ENCODE data around the gene ZWINT.

Gene ZWINT, protein sequence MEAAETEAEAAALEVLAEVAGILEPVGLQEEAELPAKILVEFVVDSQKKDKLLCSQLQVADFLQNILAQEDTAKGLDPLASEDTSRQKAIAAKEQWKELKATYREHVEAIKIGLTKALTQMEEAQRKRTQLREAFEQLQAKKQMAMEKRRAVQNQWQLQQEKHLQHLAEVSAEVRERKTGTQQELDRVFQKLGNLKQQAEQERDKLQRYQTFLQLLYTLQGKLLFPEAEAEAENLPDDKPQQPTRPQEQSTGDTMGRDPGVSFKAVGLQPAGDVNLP

DNA sequence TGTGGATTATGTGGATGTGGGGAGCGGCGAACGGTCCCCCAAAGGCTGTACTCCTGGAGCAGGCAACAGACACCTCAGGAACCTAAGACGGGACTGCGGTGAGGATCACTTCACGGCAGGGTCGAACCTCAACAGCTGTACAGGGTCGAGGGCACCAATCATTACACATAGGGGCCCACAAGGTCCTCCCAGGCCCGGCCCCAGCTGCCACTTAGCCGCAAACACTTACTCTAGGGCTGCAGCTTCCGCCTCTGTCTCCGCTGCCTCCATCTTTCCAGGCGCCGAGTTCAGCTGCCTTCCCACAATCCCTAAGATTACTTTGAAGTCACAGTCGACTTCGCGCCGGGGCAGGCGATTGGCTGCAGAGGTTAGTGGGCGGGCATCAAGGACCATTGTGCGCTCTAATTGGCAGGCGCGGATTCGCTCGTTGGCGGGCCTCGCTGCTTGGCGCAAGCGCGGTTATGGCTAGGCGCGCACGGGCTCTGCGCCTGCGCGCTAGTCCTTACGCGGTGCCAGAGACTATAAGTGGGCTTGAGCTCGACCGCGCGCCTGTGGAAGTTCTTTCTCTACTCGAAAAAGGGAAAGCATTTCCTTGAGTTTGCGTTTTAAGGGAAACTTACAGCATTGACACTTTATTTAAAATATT, at the start of gene ZWINT:
TSS of gene ZWINT (minus strand) at position 293 of the 646 bp plus-strand sequence. CDS start at position 270, 23 bp downstream.
- peak in 1 of 2 experiments; percentile 61 for DNase-seq

DNA sequence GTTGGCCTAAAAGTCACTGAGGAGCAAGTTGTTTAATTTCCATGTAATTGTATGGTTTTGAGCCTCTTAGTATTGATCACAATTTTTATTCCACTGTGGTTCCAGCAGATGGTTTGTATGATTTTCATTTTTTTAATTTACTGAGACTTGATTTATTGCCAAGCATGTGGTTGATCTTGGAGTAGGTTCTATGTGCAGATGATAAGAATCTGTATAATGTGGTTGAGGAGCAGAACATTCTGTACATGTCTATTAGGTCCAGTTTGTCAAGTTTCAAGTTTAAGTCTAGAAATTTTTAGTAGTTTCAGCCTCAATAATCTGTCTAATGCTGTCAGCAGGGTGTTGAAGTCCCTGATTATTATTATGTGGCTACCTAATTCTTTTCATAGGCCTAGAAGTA, 22.7 kb upstream of the ZWINT start:
- DNase-seq, result no peak

DNA sequence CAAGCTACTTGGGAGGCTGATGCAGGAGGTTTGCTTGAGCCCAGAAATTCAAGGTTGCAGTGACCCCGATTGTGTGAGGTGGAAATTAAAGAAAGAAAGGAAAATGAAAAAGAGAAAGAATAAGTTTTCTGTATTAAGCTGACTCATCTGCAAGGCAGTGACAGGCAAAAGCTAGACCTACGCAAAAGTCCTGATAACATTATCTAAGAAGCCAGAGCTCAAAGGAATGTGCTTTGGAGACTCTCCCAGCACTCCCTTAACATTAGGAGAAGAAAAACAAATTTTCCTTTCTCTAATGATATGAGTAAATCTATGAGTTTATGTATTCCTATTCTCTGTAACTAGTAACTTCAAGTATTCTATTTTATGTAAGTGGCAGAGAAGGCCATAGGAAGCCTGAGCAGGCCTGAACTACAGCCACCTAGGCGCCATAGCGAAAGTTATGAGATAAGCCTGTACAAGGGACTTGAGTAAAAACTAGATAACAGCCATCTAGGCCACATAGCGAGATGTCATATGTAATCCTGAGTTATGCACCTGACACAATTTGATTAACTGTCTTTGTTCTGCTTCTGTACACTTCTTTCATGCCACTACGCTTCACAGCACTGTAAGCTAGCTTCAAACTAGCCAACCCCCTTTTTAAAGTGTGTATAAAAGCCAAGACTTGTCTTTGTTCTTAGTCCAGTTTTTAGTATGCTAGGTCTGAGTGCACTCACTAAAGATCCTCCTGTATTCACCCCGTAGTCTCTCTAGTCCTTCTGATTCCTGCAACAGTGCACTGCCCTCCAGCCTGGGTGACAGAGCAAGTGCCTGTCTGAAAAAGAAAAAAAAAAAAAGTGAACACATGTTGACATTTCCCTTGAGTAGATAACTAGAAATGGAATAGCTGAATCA, 9.4 kb upstream of the ZWINT start:
- no peak for DNase-seq

DNA sequence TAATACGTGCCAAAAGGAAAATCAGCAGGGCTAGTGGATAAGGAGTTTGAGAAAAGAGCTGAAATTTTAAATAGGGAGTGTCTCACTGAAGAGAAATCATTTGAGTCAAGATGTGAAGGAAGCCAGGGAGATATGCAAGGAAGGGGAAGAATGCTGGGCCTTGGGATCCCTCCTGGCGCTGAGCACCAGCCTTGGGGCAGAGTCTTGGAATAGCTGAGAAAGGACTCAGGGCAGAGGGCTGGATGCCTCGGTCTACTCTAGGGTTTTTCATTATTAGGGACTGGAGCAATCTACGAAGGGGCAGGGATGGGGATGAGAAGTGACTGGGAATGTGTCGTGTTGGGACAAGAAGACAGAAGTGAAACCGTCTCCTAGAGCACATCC, 484 bp downstream of the ZWINT start:
- no peak for DNase-seq

DNA sequence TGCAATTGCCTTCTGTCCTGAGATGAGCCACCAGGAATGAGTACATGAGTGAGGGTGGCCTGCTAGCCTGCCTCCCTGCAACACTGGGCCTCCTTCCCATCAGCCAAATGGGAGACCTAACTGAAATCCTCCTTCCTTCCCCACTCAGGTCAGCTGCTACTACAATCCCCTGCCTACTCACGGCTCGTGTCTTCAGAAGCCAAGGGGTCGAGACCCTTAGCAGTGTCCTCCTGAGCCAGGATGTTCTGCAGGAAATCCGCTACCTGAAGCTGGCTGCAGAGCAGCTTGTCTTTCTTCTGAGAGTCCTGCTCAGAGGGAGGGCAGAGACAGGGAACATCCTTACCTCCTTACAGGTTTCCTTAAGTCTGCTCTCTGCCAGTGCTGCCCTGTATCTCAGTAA, 1.2 kb downstream of the ZWINT start:
- no peak for DNase-seq

DNA sequence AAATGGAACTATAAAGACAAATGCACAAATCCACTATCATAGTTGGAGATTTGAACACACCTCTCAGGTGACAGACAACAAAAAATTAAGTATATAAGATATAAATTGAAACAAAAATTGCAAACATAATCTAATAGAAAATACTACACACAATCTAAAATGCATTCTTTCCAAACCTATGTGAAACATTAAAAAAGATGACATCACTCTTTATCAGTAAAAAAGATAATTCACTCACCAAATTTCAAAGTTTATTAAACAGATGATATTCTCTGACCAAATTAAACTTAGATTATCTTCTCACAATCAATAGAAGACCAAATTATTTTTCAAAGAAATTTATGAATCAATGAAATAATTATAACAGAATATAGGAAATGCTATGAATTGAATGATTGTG, 4.0 kb downstream of the ZWINT start:
- no peak for DNase-seq

DNA sequence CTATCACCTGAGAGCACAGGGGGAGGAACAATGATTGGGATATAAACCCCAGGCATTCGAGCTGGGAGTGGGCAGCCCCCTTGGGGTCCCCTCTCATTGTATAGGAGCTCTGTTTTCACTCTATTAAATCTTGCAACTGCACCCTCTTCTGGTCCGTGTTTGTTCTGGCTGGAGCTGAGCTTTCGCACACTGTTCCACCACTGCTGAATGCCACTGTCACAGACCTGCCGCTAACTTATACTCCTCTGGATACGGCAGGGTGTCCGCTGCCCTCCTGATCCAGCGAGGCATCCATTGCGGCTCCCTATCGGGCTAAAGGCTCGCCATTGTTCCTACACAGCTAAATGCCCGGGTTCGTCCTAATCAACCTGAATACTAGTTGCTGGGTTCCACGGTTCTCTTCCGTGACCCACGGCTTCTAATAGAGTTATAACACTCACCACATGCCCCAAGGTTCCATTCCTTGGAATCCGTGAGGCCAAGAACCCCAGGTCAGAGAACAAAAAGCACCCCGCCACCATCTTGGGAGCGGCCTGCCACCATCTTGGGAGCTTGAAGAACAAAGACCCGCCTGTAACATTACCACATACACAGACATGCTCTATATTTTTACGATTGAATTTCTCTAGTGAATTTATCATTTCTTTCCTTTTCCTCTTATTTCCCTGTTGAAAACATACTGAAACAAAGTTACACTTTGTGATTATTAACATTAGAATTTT, 9.0 kb downstream of the ZWINT start:
- DNase-seq, result no peak

DNA sequence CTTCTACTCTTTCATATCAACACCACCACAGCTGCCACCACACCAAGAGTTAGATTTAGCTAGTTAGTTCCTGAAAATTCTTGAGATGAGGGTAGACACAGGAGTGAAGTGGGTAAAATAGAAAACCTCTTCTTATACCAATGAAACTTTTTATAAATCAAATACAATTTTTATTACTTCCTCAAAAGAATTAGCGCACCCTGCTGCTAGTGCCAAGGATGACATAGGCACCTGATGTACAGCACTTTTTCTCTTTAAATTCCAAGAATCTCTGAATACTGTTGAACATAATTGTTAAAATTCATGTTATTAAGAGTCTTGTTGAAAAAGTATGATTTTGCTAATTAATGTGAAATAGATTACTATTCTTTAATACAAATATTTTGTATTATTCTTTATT, 11.4 kb downstream of the ZWINT start:
- no peak for DNase-seq

DNA sequence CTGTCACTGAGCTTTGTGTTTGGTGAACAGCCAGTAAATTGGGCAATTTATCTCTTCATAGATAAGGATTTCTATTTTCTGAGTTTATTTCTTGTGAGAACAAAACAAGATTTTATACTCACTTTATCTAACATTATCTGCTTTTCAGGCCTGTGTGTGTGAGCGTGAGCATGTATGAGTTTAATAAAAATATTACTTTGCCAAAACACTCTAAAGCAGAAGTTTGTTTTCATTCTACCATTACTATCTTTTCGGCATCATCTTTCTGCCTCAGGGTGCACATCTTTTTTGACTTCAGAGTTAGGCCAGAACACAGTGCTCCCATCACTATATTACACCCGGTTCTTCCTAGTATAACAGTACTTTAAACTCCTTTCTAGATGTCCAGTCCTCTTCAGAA, 13.0 kb downstream of the ZWINT start:
- no peak for DNase-seq

DNA sequence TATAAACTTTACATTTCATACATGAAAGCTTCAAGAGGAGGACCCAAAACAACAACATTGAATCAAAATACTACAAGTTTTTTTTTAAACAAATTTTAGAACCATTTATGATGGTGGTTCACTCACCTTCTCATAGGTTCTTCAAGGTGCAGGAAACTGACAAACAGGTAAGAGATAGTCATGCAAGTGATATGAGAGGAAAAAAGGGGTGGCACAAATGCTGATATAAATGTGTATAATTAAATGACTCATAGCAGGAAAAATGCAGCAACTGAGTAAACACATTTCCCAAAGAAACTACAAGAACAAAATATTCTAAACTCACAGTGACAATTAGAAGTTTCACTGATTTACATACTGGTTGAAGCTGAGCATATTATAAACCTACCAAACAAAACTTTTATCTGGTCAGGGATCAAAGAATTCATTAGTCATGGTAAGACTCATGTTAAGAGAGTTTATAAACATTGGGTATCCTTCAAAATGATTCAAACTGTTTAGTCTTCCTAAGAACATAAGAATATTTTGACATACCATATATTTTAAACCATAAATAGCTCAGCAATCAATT, 14.1 kb downstream of the ZWINT start:
- DNase-seq, result no peak

DNA sequence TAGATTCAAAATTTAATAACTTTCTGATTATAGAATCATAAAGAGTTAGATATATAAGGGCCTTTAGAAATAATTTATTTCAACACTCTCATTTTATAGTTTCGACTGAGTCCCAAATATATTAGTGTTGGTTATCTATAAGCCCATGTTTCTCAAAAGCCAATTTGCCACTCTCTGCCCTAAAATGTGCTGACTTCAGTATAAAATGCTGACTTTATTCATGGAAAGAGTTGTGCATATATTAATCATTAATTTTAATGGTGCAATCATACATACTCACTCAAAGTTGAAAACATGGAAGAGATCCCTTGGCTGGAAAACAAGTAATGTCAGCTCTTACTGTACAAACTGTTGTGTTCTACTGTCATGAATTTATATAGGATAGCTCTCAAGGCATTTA, 19.4 kb downstream of the ZWINT start:
- DNase-seq, result no peak

DNA sequence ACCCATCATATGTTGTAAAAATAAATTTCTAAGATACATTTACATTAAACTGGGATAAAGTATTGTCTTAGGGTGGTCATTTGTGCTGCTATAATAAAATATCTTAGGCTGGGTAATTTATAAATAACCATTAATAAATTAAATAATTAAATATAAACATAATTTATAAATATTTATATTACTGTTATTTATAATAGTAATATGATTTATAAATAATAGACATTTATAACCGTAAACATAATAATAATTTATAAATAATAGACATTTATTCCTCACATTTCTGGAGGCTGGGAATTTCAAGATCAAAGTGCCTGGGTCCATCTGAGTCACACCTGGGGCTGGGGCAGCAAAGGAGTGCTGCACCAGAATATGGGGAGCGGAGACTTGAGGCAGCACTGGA, 31.1 kb downstream of the ZWINT start:
- DNase-seq, result no peak

DNA sequence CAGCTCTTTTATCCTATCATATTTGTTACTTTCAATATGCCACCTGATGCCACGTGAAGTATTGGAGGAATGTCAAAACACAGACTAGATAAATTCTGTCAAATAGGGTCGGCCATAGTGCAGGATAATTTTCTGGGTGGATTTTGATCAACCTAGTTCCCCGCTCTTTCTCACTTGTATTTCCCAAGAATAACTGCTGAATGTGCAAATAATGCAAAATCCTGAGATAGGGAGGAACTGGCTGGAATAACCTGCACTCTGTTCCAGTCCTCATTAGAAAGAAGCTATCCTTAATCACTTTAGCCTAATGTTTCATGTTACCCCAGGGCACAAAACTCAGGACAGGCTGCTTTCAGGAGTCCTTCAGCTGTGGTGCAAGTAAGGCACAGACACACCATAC, 33.9 kb downstream of the ZWINT start:
- no peak for DNase-seq

DNA sequence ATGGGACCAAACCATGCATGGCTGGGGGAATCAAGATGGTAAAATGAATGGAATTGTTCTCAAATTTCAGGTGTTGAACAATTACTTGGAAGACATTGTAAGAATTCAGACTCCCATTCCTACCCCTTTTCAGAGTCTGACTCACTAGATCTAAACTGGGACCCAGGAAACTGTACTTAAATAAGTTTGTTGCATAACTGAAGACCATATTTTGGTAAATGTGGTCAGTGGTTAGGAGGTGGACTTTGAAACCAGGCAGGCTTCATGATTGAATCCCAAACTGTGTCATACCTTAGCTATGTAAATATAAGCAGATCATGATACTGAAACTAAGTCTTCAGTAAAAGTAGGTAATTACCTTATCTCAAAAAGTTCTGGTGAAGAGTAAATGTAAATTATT, 41.7 kb downstream of the ZWINT start:
- no peak for DNase-seq

DNA sequence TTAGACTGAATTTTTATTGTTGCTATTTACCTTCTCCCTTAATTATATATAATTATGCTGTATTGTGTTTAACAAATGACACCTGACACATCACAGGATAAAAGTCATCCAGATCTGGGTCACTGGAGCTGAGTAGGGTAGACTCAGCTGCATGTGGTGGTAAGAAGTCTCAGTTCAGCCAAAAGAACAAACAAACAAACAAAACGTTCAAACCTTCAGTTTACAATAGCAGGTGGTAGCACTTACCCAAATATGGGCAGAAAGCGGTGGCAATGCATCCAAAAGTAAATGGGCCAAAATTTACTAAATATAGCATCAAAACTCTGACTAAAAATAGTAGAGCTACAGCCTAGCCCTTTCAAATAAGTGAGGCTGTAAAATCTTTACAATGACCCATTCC, 42.2 kb downstream of the ZWINT start:
- DNase-seq, result no peak

DNA sequence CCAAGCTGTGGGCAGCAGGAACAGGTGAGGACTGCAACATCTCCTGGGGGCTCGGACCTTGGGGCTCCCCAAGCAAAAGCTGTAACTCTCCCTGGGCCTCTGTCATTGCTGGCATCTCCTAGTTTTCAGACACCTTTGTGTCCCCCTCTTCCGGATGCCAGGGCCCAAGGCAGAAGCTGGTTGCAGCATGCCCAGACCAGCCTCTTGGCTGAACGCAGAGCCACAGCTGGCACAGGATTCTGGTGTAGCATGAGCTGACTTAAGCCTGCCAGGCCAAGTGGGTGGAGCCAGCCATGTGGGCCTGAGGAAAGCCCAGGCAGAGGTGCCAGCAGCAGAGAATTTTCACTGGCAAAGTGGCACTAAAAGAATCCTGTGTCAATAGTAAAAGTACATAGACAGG, 43.5 kb downstream of the ZWINT start:
- no peak for DNase-seq

DNA sequence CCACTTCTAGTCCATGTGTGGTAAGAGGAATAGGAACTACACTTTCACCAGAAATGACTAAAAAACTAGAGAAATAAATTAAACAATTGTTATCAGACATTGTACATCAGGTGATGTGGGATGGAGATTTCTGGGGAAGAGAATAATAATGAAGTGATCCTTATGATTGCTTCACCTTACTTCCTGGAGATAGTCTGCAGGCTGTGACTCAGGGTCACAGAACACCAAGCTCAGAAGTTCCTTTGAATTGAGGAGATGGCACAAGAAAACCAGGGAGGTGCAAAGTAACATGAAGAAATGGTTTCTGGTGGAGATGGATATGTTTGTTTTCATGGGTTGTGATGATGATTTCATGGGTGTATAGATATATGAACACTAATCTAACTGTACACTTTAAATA, 44.5 kb downstream of the ZWINT start:
- DNase-seq, result no peak
